ENCODE data around the gene ID4. TPM values are rescaled to one million over a fixed set of nuclear protein-coding genes. Genes with fewer than 3 reads are reported as not detected.
A peak's percentile ranks its signal among the peaks of the same experiment; 100 is the strongest.

Gene ID4
- total and polyA plus RNA-seq, 2 of the 8 experiments (the other 6 are each of a cell fraction or from before 2014, with no cell fraction given): 2.0 to 8.3 TPM

- no peak overlapping the region for H2BK5ac ChIP-seq (ENCODE audit: low read depth, low read length)
- H3K56ac ChIP-seq (replicated peaks; ENCODE audit: insufficient read length, low read depth, low read length): no peak overlapping the region
- peaks cover 2% of the 10 kb centered on the region; the same call in 1 of the 2 replicates for H3K23me2 ChIP-seq (ENCODE audit: low read depth, low read length)
- H4K8ac ChIP-seq (ENCODE audit: extremely low read depth, insufficient read depth, low read length): no peak overlapping the region
- H2BK15ac ChIP-seq (ENCODE audit: low read length): no peak overlapping the region
- no peaks in the 10 kb centered on the region for H3K9me3 ChIP-seq (ENCODE audit: insufficient read depth in 2 of 2, low read depth in 1 of 2, low read length in 1 of 2)
- no peak overlapping the region for H2AFZ ChIP-seq (ENCODE audit: low read length)
- no peaks in the 10 kb centered on the region for H3K79me1 ChIP-seq (ENCODE audit: low read depth, low read length)
- no peak overlapping the region for H3K9ac ChIP-seq (replicated peaks in 1 of 4; ENCODE audit: extremely low read depth in 1 of 4, low read depth in 3 of 4, low read length in 3 of 4)
- H3K27ac ChIP-seq (ENCODE audit: low read depth, low read length): no peak overlapping the region
- no peak overlapping the region for H2BK20ac ChIP-seq (ENCODE audit: low read length)
- ChIA-PET POLR2A (ENCODE audit: partially characterized antibody) (interaction anchor here (0.9 kb wide), 1 partner anchor 32 kb away, joined by 3 read pairs; no protein-coding TSS in a partner anchor), CTCF (ENCODE audit: partially characterized antibody) (interaction anchor here (1.0 to 1.4 kb wide), 5 partner anchors 12 to 34 kb away, joined by 3 to 7 read pairs (median 4); no protein-coding TSS in a partner anchor)
- H3K4me2 ChIP-seq (ENCODE audit: insufficient read depth in 1 of 2, low read depth in 2 of 2, low read length in 2 of 2): no peak overlapping the region
- H3K14ac ChIP-seq (ENCODE audit: insufficient read length): no peak overlapping the region
- H4K5ac ChIP-seq (ENCODE audit: insufficient read length, low read depth, low read length): no peak overlapping the region
- no peak for TF ChIP-seq JUND (IDR thresholded peaks at IDR 0.05; ENCODE audit: low read length)
- TF ChIP-seq RAD21 (IDR thresholded peaks at IDR 0.05 in 1 of 2, conservative IDR thresholded peaks at IDR 0.05 in 1 of 2; ENCODE audit: low read depth in 2 of 2, low read length in 2 of 2): peak; percentile 35 to 52; a peak in 2 of 4 replicates
- peak in 2 of 3 experiments; percentile 35 to 79; a peak in 3 of 4 replicates for TF ChIP-seq CTCF (IDR thresholded peaks at IDR 0.05; ENCODE audit: control extremely low read depth in 1 of 3, insufficient read depth in 1 of 3, low read depth in 1 of 3, low read length in 3 of 3)
- no peak for DNase-seq (ENCODE audit: low read depth in 1 of 2, low spot score in 2 of 2)
- H3K4me3 ChIP-seq (ENCODE audit: extremely low read depth in 1 of 4, insufficient read depth in 2 of 4, low read depth in 3 of 4, low read length in 4 of 4): no peak overlapping the region
- H3K18ac ChIP-seq (ENCODE audit: extremely low read depth, low read length): no peak overlapping the region
- H2BK120ac ChIP-seq (replicated peaks; ENCODE audit: low read depth, low read length): no peak overlapping the region
- no peak overlapping the region for H3K4ac ChIP-seq (replicated peaks; ENCODE audit: insufficient read length, low read depth, low read length)
- H2AK5ac ChIP-seq (ENCODE audit: low read depth, low read length): no peak overlapping the region
- no peak overlapping the region for H2BK12ac ChIP-seq (ENCODE audit: low read depth, low read length)
- H3K36me3 ChIP-seq (ENCODE audit: control insufficient read depth in 2 of 4, insufficient read depth in 4 of 4, low read length in 3 of 4): no peaks in the 10 kb centered on the region
- H3K79me2 ChIP-seq (ENCODE audit: control insufficient read depth in 1 of 2, insufficient read depth in 2 of 2, low read length in 2 of 2): no peaks in the 10 kb centered on the region
- H3K4me1 ChIP-seq (replicated peaks in 1 of 4; ENCODE audit: control insufficient read depth in 3 of 4, insufficient read depth in 4 of 4, low read length in 3 of 4): no peaks in the 10 kb centered on the region
- FAIRE-seq: no peak
- H3K27me3 ChIP-seq (replicated peaks in 1 of 4; ENCODE audit: control insufficient read depth in 3 of 4, extremely low read depth in 1 of 4, insufficient read depth in 3 of 4, low read length in 3 of 4): no peaks in the 10 kb centered on the region
- no peak overlapping the region for H4K91ac ChIP-seq (replicated peaks; ENCODE audit: insufficient read length, low read length)
- WGBS, 2 experiments (ENCODE audit: extremely low coverage in 1 of 2, insufficient coverage in 1 of 2, insufficient read length in 1 of 2, insufficient replicate concordance in 2 of 2, low coverage in 1 of 2, low lambda C conversion rate in 2 of 2, missing lambda C conversion rate in 1 of 2): 86% methylated on average over 9 of the region's 9 CpGs; no CpG with 5 or more reads in 1 of the 2 experiments
- H4K20me1 ChIP-seq (replicated peaks in 1 of 2; ENCODE audit: control insufficient read depth in 1 of 2, insufficient read depth in 2 of 2, low read length in 2 of 2): no peaks in the 10 kb centered on the region
- H3K23ac ChIP-seq (ENCODE audit: insufficient read length): no peak overlapping the region
These were observed 32.3 kb downstream of the ID4 start for GRCh38 chr6:19869464-19869863.

All from H1 (cell line).